GM21723 (cell line): Measurements from ENCODE around the gene ARHGAP28.
"Not testable (repeated sequence)": the region's sequence is repeated elsewhere in the genome, so short reads cannot be mapped to it uniquely, and the experiment has no call there.

ENCODE experiments used
- ATAC-seq: cut with Tn5 transposase; IDR thresholded peaks from one replicate; pipeline ENCODE4 v1.9.1; 2021; ENCODE audit warnings: mild to moderate bottlenecking, moderate library complexity; ENCODE audit not compliant: unreplicated experiment

The ARHGAP28 gene

DNA sequence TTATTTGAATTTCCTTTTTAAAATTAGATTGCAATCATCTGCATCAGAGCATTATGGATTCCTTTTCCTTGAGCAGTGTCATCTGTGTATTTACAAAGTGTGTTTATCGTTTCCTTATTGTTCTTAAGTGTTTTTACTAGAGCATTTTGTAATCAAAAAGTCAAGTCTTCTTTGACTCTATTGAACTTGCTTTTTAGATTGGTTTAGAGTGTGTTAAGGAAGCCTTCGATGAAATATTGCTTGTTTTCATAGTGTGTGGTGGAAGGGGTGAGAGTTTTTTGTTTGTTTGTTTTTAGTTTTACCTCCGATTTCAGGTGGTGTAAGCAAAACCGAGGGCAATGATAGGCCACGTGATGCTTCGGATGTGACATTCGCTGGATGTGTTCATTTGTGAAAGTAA lies 45.7 kb downstream of the ARHGAP28 start:
- no peak for ATAC-seq

- ATAC-seq: no peak
Measured at GRCh38 chr18:6775702-6776101, 46.2 kb downstream of the ARHGAP28 start.

GRCh38 chr18:6776188-6776587 lies 46.7 kb downstream of the ARHGAP28 start:
- ATAC-seq: no peak

GRCh38 chr18:6777509-6777908 lies 48.0 kb downstream of the ARHGAP28 start:
- ATAC-seq: no peak

- ATAC-seq: no peak
Measured at GRCh38 chr18:6778459-6779247, 49.1 kb downstream of the ARHGAP28 start.

GRCh38 chr18:6781142-6781714 lies 51.7 kb downstream of the ARHGAP28 start:
- ATAC-seq: no peak

GRCh38 chr18:6781796-6782195 lies 52.3 kb downstream of the ARHGAP28 start:
- no peak for ATAC-seq

- ATAC-seq: no peak
Measured at GRCh38 chr18:6782861-6783260, 53.3 kb downstream of the ARHGAP28 start.

GRCh38 chr18:6784046-6784445 lies 54.5 kb downstream of the ARHGAP28 start:
- no peak for ATAC-seq

DNA sequence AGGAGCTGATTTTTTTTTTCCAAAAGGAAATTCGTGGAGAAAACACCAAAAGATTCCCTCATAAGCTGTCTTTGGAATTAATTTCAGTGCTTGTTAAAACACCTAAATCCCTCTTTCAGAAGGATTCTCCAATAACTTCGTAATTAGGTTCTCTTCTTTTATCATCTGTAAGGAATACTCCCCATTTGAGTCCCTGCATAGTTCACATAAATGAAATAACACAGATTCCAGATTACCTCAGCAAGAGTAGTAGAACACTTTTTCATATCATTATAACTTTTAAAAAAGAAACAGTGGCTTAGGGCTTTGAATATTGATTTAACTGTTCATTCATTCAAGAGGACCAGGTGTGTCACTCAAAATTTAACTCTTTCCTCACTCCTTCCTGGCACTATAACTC lies 55.5 kb downstream of the ARHGAP28 start:
- ATAC-seq: no peak

DNA sequence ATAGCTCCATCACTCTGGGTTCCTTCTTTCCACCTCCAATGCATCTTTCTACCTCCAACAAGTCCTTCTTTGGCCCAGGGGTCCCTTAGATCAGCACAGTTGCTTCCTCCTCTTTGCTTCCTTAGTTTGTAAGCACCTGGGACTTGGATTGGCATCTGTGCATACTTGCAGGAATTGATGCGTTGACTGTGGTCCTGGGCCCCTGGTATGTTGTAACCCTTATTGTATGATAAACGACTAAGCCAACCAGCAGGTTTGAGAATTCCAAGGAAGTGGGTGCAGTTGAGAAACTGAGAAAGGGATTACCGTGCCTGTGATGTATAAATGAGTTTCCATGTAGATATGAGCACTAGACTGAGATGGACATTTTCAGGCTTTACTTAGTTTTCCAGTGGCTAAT lies 55.9 kb downstream of the ARHGAP28 start:
- ATAC-seq: no peak

GRCh38 chr18:6792391-6792790 lies 62.9 kb downstream of the ARHGAP28 start:
- ATAC-seq: no peak

DNA sequence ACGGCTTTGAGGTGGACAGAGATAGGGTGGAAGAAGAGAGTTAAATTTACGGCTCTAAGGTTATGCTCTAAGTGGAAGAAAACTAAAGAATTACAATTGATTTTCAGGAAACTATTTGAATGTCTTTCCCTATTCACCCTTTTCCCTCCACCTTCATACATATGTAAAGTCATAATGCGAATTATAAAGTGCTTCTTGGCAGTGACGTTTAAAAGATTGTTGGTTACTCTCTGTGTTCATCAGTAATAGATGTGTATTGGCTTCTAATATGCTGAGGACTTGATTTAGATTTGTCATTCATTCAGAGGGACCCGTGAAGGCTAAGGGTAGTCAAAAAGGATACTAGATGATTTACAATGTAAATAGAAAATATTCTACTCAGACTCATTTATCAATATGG lies 63.9 kb downstream of the ARHGAP28 start:
- no peak for ATAC-seq

- ATAC-seq: no peak
Measured at GRCh38 chr18:6793986-6794385, 64.5 kb downstream of the ARHGAP28 start.

GRCh38 chr18:6795307-6795706 lies 65.8 kb downstream of the ARHGAP28 start:
- ATAC-seq: no peak

- no peak for ATAC-seq
Measured at GRCh38 chr18:6796511-6796910, 67.0 kb downstream of the ARHGAP28 start.

DNA sequence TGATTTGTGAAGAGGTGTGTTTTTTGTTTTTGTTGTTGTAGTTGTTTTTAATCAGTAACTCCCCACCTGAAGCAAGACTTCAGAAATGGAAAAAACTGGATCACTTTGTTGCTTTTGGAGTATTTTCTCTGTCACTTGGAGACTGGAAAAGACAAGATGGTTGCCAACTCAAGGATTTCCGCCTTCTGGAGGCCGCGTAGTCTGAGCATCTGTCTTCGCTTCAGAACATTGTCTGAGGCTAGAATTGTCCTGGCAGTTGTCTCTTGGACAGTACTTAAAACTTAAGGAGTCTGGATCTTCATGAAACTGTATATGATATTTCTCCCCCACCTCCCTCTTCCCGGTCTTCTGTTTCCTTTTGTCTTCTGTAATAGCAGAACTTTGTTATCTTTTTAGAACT lies 67.7 kb downstream of the ARHGAP28 start:
- ATAC-seq: no peak

DNA sequence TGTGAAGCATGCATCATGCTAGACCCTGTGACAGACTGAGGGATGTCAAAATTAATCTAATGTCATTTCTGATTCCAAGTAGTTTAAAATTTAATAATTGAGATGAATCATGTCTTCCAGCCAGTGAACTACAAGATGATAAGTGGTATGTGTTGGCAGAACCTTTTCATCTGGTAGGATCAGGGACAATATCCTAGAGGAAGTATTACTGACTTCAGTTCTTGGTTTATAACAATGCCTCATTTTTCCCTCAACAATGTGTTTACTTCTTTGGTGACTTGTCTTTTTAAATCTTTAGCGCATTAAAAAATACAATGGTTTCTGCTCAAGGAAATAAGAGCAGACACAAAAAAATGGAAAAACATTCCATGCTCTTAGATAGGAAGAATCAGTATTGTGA lies 69.4 kb downstream of the ARHGAP28 start:
- no peak for ATAC-seq

- ATAC-seq: not testable (repeated sequence)
Measured at GRCh38 chr18:6800309-6800708, 70.8 kb downstream of the ARHGAP28 start.

GRCh38 chr18:6807515-6808257 lies 78.2 kb downstream of the ARHGAP28 start:
- no peak for ATAC-seq

DNA sequence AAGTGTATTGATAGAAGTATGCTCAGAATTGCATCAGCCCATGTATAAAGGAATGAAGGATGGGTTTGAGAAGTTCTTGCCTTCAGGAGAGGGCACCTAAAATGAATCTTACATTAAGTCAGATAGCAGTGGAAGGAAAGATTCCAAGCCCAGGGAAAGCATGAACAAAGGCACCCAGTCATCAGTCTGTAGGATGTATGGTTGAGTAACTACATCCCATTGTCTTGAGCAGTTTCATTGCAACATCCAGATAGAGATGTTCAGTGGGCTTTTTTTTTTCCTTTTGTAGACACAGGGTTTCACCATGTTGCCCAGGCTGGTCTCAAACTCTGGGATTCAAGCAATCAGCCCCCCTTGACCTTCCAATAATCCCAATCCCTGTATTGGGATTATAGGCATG lies 80.7 kb downstream of the ARHGAP28 start:
- no peak for ATAC-seq

DNA sequence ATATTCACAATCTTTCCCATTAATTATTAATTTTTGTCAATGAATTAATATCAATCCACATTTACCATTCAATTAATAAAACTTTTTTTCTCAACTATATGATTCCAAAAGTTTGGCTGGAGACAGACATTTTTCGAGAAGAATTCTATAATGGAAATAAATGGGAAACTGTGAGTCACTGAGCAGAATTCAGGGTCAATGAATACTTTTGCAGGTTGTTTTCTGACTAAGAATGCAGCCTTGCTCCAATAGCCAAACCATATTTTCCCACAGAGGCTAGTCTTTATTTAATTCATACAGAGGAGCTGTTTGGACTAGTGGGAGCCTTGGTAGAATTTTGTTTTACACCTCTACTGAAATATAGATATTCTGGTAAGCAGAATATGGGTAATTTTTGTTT lies 82.3 kb downstream of the ARHGAP28 start:
- ATAC-seq: no peak
